Bone marrow (tissue), 2 donors: ENCODE results near the gene RAVER1.
"Not testable (repeated sequence)": the region's sequence is repeated elsewhere in the genome, so short reads cannot be mapped to it uniquely, and the experiment has no call there.

Experiments
- DNase-seq, 2 donors: peaks; one replicate each; lab custom pipeline; 2025; lab: John Stamatoyannopoulos, UW

The RAVER1 gene

GRCh38 chr19:10343495-10343894 lies 10.2 kb upstream of the RAVER1 start:
- DNase-seq: no peak

- DNase-seq: no peak
Observed at GRCh38 chr19:10339977-10340376, 6.6 kb upstream of the RAVER1 start.

GRCh38 chr19:10339380-10339960 lies 6.1 kb upstream of the RAVER1 start, which contains the start of gene ICAM3:
Gene ICAM3, minus strand, starts transcription at chr19:10339624. Its CDS starts 10 bp downstream, at chr19:10339614.
- DNase-seq: peak; percentile 21 to 39

DNA sequence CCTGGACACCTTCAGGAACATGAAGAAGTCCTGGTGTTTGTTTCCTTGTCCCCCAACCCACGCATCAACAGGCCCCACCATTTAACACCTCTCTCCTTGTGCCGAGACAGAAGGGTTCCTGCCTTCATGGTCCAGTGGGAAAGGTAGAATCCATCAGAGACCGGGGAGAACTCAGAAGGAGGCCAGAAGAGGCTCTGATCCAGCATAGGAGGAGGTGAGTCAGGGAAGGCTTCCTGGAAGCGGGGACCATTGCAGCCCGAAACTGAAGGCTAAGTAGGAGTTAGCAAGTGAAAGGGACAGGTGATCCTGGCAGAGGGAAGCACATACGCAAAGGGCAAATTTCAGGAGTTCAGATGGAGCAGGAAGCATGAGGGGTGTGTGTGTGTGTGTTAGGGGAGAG lies 5.6 kb upstream of the RAVER1 start:
- no peak for DNase-seq

- DNase-seq: not testable (repeated sequence)
Observed at GRCh38 chr19:10336725-10337124, 3.4 kb upstream of the RAVER1 start.

- DNase-seq: no peak
Observed at GRCh38 chr19:10335352-10335985, 2.1 kb upstream of the RAVER1 start.

- DNase-seq: no peak
Observed at GRCh38 chr19:10334588-10335351, 1.4 kb upstream of the RAVER1 start.

- DNase-seq: no peak
Observed at GRCh38 chr19:10333758-10334587, 644 bp upstream of the RAVER1 start.

- no peak for DNase-seq
Observed at GRCh38 chr19:10332158-10332964, 968 bp downstream of the RAVER1 start.

DNA sequence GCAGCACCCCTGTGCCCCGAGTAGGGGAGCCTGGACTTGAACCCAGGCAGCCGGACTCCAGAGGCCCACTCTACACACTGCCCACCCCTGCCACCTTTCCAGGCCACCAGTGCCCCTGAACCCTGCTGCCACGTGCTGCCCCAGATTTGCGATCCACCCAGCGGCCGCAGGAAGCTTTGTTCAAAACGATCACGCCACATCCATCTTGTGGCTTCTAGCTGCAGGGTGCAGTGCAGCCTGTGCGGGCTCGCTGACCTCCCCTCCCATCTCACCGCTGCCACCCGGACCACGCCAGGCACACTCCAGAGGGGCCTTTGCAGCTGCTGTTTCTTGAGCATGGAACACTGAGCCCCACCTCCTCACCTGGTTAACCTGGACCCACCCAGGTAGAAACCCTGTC lies 3.8 kb downstream of the RAVER1 start:
- DNase-seq: no peak

- DNase-seq: no peak
Observed at GRCh38 chr19:10328558-10329429, 4.5 kb downstream of the RAVER1 start.

DNA sequence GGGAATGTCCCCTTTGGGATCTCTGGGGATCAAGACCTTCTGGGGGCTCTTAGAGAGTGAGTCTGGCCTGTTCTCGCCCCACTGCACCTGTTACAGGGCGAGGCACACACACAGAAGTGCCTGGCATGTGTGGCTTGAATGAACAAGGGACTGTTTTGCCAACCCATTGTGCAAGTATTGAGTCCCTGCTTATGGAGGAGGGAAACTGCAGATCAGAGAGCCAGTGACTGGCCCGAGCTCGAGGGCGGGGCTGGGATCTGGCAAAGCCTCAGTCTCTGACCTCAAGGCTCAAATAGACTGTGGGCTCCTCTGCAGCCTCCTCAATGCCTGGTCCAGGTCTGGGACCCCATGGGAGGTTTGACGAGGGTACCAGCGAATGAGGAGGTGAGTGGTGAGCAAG lies 5.5 kb downstream of the RAVER1 start:
- no peak for DNase-seq

DNA sequence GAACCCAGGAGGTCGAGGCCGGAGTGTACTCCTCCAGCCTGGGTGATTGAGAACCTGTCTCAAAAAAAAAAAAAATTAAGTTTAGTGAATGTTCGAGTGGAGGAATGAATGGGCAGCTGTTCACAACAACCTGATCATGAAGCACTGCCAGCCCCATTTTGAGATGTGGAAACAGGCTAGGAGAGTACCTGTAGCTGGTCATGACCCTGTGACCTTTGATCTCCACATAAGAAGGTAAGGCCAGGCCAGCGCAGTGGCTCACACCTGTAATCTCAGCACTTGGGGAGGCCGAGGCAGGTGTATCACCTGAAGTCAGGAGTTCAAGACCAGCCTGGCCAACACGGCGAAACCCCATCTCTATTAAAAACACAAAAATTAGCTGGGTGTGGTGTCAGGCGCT lies 7.6 kb downstream of the RAVER1 start:
- no peak for DNase-seq

- no peak for DNase-seq
Observed at GRCh38 chr19:10321874-10322835, 11.2 kb downstream of the RAVER1 start.

DNA sequence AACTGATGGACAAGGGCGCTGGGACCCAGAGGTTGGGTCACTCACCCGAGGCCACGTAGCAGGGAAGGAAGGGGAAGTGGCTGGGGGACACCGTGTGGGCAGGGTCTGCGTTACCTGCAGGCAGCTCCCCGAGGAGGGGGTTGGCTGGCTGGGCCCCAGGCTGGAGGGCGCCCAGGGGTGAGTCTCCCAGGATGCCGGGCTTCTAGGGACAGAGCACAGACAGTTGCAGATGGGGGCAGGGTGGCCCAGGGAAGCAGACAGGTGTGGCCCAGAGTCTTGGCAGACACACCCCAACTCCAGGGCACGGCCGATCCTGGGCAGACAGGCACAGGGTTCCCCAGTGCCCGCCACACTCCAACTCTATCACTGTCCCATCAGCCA lies 11.9 kb downstream of the RAVER1 start:
- DNase-seq: no peak

DNA sequence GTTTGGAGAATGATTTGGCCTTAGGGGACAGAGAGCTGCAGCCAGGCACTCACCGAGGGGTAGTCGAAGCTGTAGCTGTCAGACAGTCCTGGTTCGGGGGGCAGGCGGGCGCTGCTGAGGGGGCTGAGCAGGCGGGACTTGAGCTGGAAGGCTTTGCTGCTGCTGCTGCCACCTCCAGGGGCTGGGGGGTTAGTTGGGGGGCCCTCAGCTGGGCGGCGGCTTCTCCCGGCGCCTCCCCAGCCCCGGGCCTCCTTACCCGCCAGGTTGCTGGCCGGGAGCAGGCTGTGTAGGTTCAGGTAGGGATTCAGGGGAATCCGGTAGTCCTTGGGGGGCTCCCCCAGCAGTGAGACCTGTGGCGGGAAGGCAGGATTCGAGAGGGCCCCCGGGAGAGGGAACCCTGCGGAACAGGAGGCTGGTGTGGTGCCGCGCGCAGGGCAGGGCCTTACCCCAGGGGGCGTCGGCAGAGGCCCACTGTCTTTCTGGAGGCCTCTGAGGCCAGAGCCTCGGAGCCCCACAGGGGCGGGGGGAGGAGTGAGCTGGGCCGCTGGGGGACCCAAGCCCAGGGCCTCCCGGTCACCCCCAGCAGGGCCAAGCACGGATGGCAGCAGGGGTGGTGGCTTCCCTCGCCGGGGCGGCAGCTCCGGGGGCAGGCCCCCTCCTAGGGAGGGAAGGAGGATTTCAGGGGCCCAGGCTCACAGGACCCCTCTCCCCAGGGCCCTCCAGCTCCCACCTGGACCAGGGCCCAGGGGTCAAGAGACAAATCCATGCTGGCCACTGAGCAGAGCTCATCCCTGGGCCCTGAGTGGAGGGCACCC lies 12.5 kb downstream of the RAVER1 start:
- no peak for DNase-seq

DNA sequence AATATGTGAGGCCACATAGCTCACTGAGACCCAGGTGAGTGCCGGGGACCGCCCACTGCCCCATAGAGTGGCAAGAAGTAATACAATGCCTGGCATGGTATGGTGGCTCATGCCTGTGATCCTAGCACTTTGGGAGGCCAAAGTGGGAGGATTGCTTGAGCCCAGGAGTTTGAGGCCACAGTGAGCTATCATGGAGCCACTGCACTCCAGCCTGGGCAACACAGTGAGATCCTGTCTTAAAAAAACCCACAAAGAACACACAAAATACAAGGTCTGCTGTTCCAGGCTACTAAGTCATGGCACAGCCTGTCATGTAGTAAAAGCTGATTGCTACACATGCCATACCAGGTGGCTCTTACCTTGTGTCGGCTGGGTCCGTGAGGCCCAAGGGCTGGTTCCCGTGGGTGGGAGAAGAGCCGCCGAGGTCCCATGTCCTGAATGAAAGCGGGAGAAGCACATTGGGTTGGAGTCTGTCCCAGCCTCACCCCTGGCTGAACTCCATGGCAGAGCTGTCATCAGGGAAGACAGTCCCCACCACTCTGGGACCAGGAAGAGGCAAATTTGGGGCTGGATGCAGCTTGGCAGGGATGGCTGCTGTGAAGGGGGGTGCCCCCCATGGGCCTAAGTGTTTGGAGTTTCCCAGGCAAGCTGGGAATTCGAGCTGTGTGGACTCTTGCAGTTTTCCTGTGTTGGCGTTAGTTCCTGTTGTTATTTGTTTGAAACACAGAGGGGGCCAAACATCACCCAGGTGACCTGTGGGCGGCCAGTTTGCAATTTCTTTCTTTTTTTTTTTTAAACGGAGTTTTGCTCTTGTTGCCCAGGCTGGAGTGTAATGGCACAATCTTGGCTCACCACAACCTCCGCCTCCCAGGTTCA lies 14.3 kb downstream of the RAVER1 start:
- no peak for DNase-seq
